H1 (cell line): ENCODE data around the gene CDCA7L. TPM values are rescaled to one million over a fixed set of nuclear protein-coding genes. Genes with fewer than 3 reads are reported as not detected.

Experiments
- CTCF ChIA-PET: fragments of 300-600 bp; sonication (Branson Sonifier 250); formaldehyde crosslinking; loops from one replicate; lab custom pipeline; 2021; ENCODE audit not compliant: partially characterized antibody; lab: Charles Lee
- POLR2A ChIA-PET: fragments of 300-600 bp; sonication (Branson Sonifier 250); formaldehyde crosslinking; loops from one replicate; lab custom pipeline; 2021; ENCODE audit warnings: inconsistent platforms; ENCODE audit not compliant: partially characterized antibody; lab: Charles Lee
- DNase-seq, 2 experiments: peaks; one replicate each; pipeline versions ENCODE4 v3.0.0 to v3.0.0-alpha.2; 2010 to 2022; ENCODE audit warnings: low spot score in 2 of 2, low read depth in 1 of 2, mixed read lengths in 1 of 2
- FAIRE-seq: peaks from 2 replicates; lab custom pipeline; 2011; peaks lifted over from hg19 to GRCh38; lab: Jason Lieb, UNC
- H2AFZ ChIP-seq: 2 replicates; pipeline ENCODE4 v1.8.1; 2012; ENCODE audit warnings: low read length, inconsistent platforms
- H2AK5ac ChIP-seq: 2 replicates; pipeline ENCODE4 v1.6.1; 2013; ENCODE audit warnings: low read depth, low read length
- H2BK120ac ChIP-seq: replicated peaks from 2 replicates; pipeline ENCODE3; 2013; ENCODE audit warnings: low read depth, low read length, inconsistent platforms
- H2BK12ac ChIP-seq: 2 replicates; pipeline ENCODE4 v1.6.1; 2013; ENCODE audit warnings: low read depth, low read length
- H2BK15ac ChIP-seq: 2 replicates; pipeline ENCODE4 v1.6.1; 2013; ENCODE audit warnings: low read length
- H2BK20ac ChIP-seq: 2 replicates; pipeline ENCODE4 v1.6.1; 2013; ENCODE audit warnings: low read length
- H2BK5ac ChIP-seq: 2 replicates; pipeline ENCODE4 v1.6.1; 2013; ENCODE audit warnings: low read depth, low read length
- H3K14ac ChIP-seq: 2 replicates; pipeline ENCODE4 v1.6.1; 2013; ENCODE audit warnings: inconsistent platforms; ENCODE audit not compliant: insufficient read length
- H3K18ac ChIP-seq: 2 replicates; pipeline ENCODE4 v1.6.1; 2013; ENCODE audit warnings: low read length; ENCODE audit errors: extremely low read depth
- H3K23ac ChIP-seq: 2 replicates; pipeline ENCODE4 v1.6.1; 2013; ENCODE audit warnings: inconsistent platforms; ENCODE audit not compliant: insufficient read length
- H3K23me2 ChIP-seq: 2 replicates; pipeline ENCODE4 v1.6.1; 2013; ENCODE audit warnings: low read depth, low read length
- H3K27ac ChIP-seq: 2 replicates; pipeline ENCODE4 v1.6.1; 2011; ENCODE audit warnings: low read depth, low read length, inconsistent platforms
- H3K27me3 ChIP-seq, 4 experiments: replicated peaks in 1 of 4; 1 replicate in 1 of 4; 2 replicates in 3 of 4; pipeline versions ENCODE4 v1.6.1 to v1.8.1; 2011 to 2013; ENCODE audit warnings: low read length in 3 of 4, mild to moderate bottlenecking in 3 of 4, inconsistent platforms in 2 of 4, mixed read lengths in 2 of 4, moderate library complexity in 1 of 4; ENCODE audit not compliant: control insufficient read depth in 3 of 4, insufficient read depth in 3 of 4; ENCODE audit errors: extremely low read depth in 1 of 4
- H3K36me3 ChIP-seq, 4 experiments: 2 replicates each; pipeline versions ENCODE4 v1.6.1 to v1.8.1; 2011 to 2013; ENCODE audit warnings: mild to moderate bottlenecking in 4 of 4, low read length in 3 of 4, moderate library complexity in 2 of 4, control low read depth in 1 of 4, inconsistent platforms in 1 of 4; ENCODE audit not compliant: insufficient read depth in 4 of 4, control insufficient read depth in 2 of 4
- H3K4ac ChIP-seq: replicated peaks from 2 replicates; pipeline ENCODE3; 2013; ENCODE audit warnings: low read length, low read depth, mixed read lengths, inconsistent platforms; ENCODE audit not compliant: insufficient read length
- H3K4me1 ChIP-seq, 4 experiments: replicated peaks in 1 of 4; 1 replicate in 1 of 4; 2 replicates in 3 of 4; pipeline versions ENCODE4 v1.6.1 to v1.8.1; 2011 to 2013; ENCODE audit warnings: low read length in 3 of 4, inconsistent platforms in 2 of 4, mixed read lengths in 1 of 4; ENCODE audit not compliant: insufficient read depth in 4 of 4, control insufficient read depth in 3 of 4
- H3K4me2 ChIP-seq, 2 experiments: 2 replicates each; pipeline versions ENCODE4 v1.6.1 to v1.8.1; 2011 to 2013; ENCODE audit warnings: low read depth in 2 of 2, low read length in 2 of 2, control low read depth in 1 of 2, inconsistent platforms in 1 of 2, mild to moderate bottlenecking in 1 of 2; ENCODE audit not compliant: insufficient read depth in 1 of 2
- H3K4me3 ChIP-seq, 4 experiments: fragments of 200-600, 300-600 bp in 1 of 4; sonication (generic), shearing (Covaris generic), sonication (Bioruptor Twin) in 1 of 4; 2 replicates each; pipeline versions ENCODE4 v1.5.1 to v1.8.1; 2011 to 2016; ENCODE audit warnings: low read length in 4 of 4, low read depth in 3 of 4, control low read depth in 2 of 4, inconsistent platforms in 2 of 4, mild to moderate bottlenecking in 2 of 4, mixed read lengths in 1 of 4, moderate library complexity in 1 of 4; ENCODE audit not compliant: insufficient read depth in 2 of 4; ENCODE audit errors: extremely low read depth in 1 of 4
- H3K56ac ChIP-seq: replicated peaks from 2 replicates; pipeline ENCODE3; 2013; ENCODE audit warnings: low read depth, mild to moderate bottlenecking, mixed read lengths, low read length, inconsistent platforms; ENCODE audit not compliant: insufficient read length
- H3K79me1 ChIP-seq: 2 replicates; pipeline ENCODE4 v1.6.1; 2013; ENCODE audit warnings: low read depth, low read length, control low read depth
- H3K79me2 ChIP-seq, 2 experiments: 2 replicates each; pipeline versions ENCODE4 v1.6.1 to v1.8.1; 2012 to 2013; ENCODE audit warnings: low read length in 2 of 2, mild to moderate bottlenecking in 2 of 2, inconsistent platforms in 1 of 2; ENCODE audit not compliant: insufficient read depth in 2 of 2, control insufficient read depth in 1 of 2
- H3K9ac ChIP-seq, 4 experiments: replicated peaks in 1 of 4; 1 replicate in 1 of 4; 2 replicates in 3 of 4; pipeline versions ENCODE4 v1.6.1 to v1.8.1; 2011 to 2013; ENCODE audit warnings: low read depth in 3 of 4, low read length in 3 of 4, control low read depth in 2 of 4, mild to moderate bottlenecking in 2 of 4, moderate library complexity in 2 of 4, inconsistent platforms in 1 of 4; ENCODE audit errors: extremely low read depth in 1 of 4
- H3K9me3 ChIP-seq, 2 experiments: 2 replicates each; pipeline versions ENCODE4 v1.6.1 to v1.8.1; 2012 to 2013; ENCODE audit warnings: mild to moderate bottlenecking in 2 of 2, moderate library complexity in 2 of 2, control low read depth in 1 of 2, inconsistent platforms in 1 of 2, low read depth in 1 of 2, low read length in 1 of 2, mixed read lengths in 1 of 2; ENCODE audit not compliant: insufficient read depth in 2 of 2
- H4K20me1 ChIP-seq, 2 experiments: replicated peaks in 1 of 2; 2 replicates each; pipeline versions ENCODE3 to v1.8.1; 2011 to 2013; ENCODE audit warnings: inconsistent platforms in 2 of 2, low read length in 2 of 2, mild to moderate bottlenecking in 1 of 2; ENCODE audit not compliant: insufficient read depth in 2 of 2, control insufficient read depth in 1 of 2
- H4K5ac ChIP-seq: 2 replicates; pipeline ENCODE4 v1.6.1; 2013; ENCODE audit warnings: low read length, low read depth, mixed read lengths, inconsistent platforms; ENCODE audit not compliant: insufficient read length
- H4K8ac ChIP-seq: 2 replicates; pipeline ENCODE4 v1.8.0; 2013; ENCODE audit warnings: mild to moderate bottlenecking, moderate library complexity, low read length, inconsistent platforms; ENCODE audit not compliant: insufficient read depth; ENCODE audit errors: extremely low read depth
- H4K91ac ChIP-seq: replicated peaks from 2 replicates; pipeline ENCODE3; 2013; ENCODE audit warnings: low read length, mixed read lengths, inconsistent platforms; ENCODE audit not compliant: insufficient read length
- CBX8 ChIP-seq: fragments of 300-800, 300-1000 bp; sonication (generic); IDR thresholded peaks from 2 replicates; pipeline ENCODE4 v1.7.1; 2016; ENCODE audit warnings: low read depth, low read length, borderline replicate concordance
- CTBP2 ChIP-seq: IDR thresholded peaks from 2 replicates; pipeline ENCODE4 v1.7.0; 2011; ENCODE audit warnings: borderline replicate concordance, mild to moderate bottlenecking, moderate library complexity, mixed read lengths, low read length; ENCODE audit not compliant: insufficient read depth, insufficient read length
- HDAC2 ChIP-seq, 2 experiments: fragments of 300-600 bp in 1 of 2; sonication (generic) in 1 of 2; IDR thresholded peaks; 2 replicates each; pipeline ENCODE4 v1.6.1; 2011 to 2012; ENCODE audit warnings: low read depth in 2 of 2, low read length in 2 of 2, mild to moderate bottlenecking in 2 of 2, moderate library complexity in 2 of 2, borderline replicate concordance in 1 of 2, inconsistent platforms in 1 of 2
- TCF12 ChIP-seq: IDR thresholded peaks from 2 replicates; pipeline ENCODE4 v1.6.1; 2011; ENCODE audit warnings: low read depth, mild to moderate bottlenecking, low read length
- WGBS, 2 experiments: shearing (Covaris generic) in 1 of 2; methylation state at CpG; one replicate each; pipeline versions ENCODE4 v1.1.6 to v1.1.7; 2013 to 2015; ENCODE audit warnings: low lambda C conversion rate in 2 of 2, mixed read lengths in 2 of 2, inconsistent platforms in 1 of 2, low coverage in 1 of 2, missing lambda C conversion rate in 1 of 2; ENCODE audit not compliant: insufficient replicate concordance in 2 of 2, insufficient coverage in 1 of 2, insufficient read length in 1 of 2; ENCODE audit errors: extremely low coverage in 1 of 2, missing lambda C conversion rate in 1 of 2; 5-methylcytosine and 5-hydroxymethylcytosine counted together
- long read RNA-seq, 2 experiments: library from RNA in 1 of 2; library from capped mRNA in 1 of 2; stranded (forward); transcript quantifications; one replicate each; pipeline ENCODE4 v2.0.0, GENCODE V29; 2021; ENCODE audit warnings: inconsistent platforms in 1 of 2
- polyA minus RNA-seq, 3 experiments: library from RNA; depleted of rRNA, polyadenylated mRNA; stranded (reverse); fragments of >200 nt; gene quantifications; 1 replicate in 2 of 3; 2 replicates in 1 of 3; pipeline ENCODE4 v1.2.3, GENCODE V29; 2011
- polyA plus RNA-seq, 7 experiments: library from polyadenylated mRNA; depleted of rRNA in 3 of 7; stranded (reverse) in 5 of 7; unstranded in 2 of 7; fragments of >200 nt in 5 of 7; fragments of 200-250 nt in 2 of 7; gene quantifications; 1 replicate in 5 of 7; 2 replicates in 1 of 7; 4 replicates in 1 of 7; pipeline versions ENCODE4 v1.2.1 to v1.2.3, GENCODE V29; 2011 to 2013; ENCODE audit warnings: missing spikeins in 2 of 7, mixed read lengths in 2 of 7
- total RNA-seq: library from RNA; stranded (reverse); fragmentation: NEBNext Ultra II Directional; extraction: Animal tissue kit (Norgen Biotek cat#: 25700); gene quantifications from 2 replicates; pipeline ENCODE4 v1.2.1, GENCODE V29; 2021

The CDCA7L gene, protein sequence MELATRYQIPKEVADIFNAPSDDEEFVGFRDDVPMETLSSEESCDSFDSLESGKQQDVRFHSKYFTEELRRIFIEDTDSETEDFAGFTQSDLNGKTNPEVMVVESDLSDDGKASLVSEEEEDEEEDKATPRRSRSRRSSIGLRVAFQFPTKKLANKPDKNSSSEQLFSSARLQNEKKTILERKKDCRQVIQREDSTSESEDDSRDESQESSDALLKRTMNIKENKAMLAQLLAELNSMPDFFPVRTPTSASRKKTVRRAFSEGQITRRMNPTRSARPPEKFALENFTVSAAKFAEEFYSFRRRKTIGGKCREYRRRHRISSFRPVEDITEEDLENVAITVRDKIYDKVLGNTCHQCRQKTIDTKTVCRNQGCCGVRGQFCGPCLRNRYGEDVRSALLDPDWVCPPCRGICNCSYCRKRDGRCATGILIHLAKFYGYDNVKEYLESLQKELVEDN
- total RNA-seq (166 and 168 TPM in 2 replicates), polyA plus RNA-seq (2011; rRNA removed) (78.6 and 93.8 TPM in 2 replicates), polyA minus RNA-seq (2011; rRNA and poly(A)+ RNA removed) (141 and 202 TPM in 2 replicates)
- 113 TPM for polyA plus RNA-seq (2011; cell fraction: cytosol; rRNA removed)
- 105 TPM for polyA plus RNA-seq (2011; cell fraction: nucleus; rRNA removed)
- 105 to 144 TPM (median 112 TPM) in 4 replicates for polyA plus RNA-seq (2012, experiment 1 of 2)
- polyA plus RNA-seq (2012, experiment 2 of 2): 28.7 TPM
- polyA plus RNA-seq (2013, experiment 1 of 2): 90.9 TPM
- polyA plus RNA-seq (2013, experiment 2 of 2): 87.9 TPM
- 86.8 TPM for polyA minus RNA-seq (2011; cell fraction: cytosol; rRNA and poly(A)+ RNA removed)
- polyA minus RNA-seq (2011; cell fraction: nucleus; rRNA and poly(A)+ RNA removed): 181 TPM
- long read RNA-seq, experiment 1, transcript CDCA7L-203 (10 exons, 3,066 nt): minor isoform, 5 of 104 reads
- long read RNA-seq, experiment 1, transcript CDCA7L-209 (4 exons, 1,943 nt): major isoform, 6 of 104 reads
- long read RNA-seq, experiment 1, partial matches to known transcripts: 52 of 104 reads
- long read RNA-seq, experiment 1, other reads (novel, unspliced or antisense): 39 of 104 reads
- long read RNA-seq, experiment 2, transcript CDCA7L-203 (10 exons, 3,066 nt): minor isoform, 87 of 364 reads
- long read RNA-seq, experiment 2, transcript CDCA7L-209 (4 exons, 1,943 nt): major isoform, 137 of 364 reads
- long read RNA-seq, experiment 2, transcript CDCA7L-202 (9 exons, 1,830 nt): minor isoform, 17 of 364 reads
- long read RNA-seq, experiment 2, partial matches to known transcripts: 70 of 364 reads
- long read RNA-seq, experiment 2, other reads (novel, unspliced or antisense): 53 of 364 reads

DNA sequence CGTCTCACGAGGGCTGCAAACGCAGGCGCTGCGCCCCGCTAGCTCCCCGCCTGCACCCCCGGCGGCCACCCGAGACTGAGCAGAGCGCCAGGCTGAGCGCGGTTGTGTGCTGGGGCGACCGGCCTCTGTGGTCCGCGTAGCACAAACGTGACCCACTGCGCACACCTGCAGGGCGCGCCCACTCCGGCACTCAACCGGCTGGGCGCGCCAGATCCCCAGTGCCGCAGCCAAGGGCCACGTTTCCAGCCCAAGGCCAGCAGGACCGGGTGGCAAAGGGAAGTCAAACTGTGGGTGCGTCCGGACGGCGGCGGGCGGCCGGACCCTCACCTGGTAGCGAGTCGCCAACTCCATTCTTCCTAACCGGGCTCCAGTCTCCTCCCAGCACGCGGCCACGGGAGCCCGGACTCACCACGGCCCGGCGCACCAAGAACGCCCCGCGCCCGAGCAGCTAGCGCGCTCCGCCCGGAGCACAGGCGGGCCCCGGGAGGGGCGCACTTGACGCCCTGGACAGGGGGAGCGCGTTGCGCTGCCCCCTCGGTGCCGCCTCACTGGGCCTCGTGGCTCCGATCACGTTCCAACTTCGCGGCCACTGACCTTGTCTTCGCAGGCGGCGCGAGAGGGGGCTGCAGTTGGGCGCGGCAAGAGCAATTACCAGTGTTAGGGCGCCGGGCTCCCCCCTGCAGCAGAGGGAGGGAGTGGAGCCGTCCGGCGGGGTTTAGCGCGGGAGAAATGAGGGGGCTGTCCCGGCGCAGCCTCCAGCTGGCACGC, at the start of gene CDCA7L:
CDCA7L (minus strand) TSS at position 446 of the 768 bp plus-strand sequence; CDS start at position 351, 95 bp downstream.
- peak within 1 kb of the TSS; percentile 47 to 95 (median 75) for H3K4me3 ChIP-seq
- H3K23ac ChIP-seq: no peak within 1 kb of the TSS
- no peak within 1 kb of the TSS for H3K4ac ChIP-seq
- peak within 1 kb of the TSS; percentile 95 for H3K56ac ChIP-seq
- peak within 1 kb of the TSS; percentile 94 for H2BK120ac ChIP-seq
- peak within 1 kb of the TSS; percentile 87; the same call in 1 of the 2 replicates for H2BK20ac ChIP-seq
- peak within 1 kb of the TSS; percentile 99 for H2BK5ac ChIP-seq
- ChIA-PET CTCF (interaction anchor here (0.6 to 1.5 kb wide), 4 partner anchors 17 to 181 kb away, joined by 3 to 5 read pairs (median 4); no protein-coding TSS in a partner anchor), POLR2A (interaction anchor here (0.6 to 2.6 kb wide), 30 partner anchors 9 to 1162 kb away, joined by 3 to 23 read pairs (median 4); no protein-coding TSS in a partner anchor)
- peak within 1 kb of the TSS; percentile 99 for H3K18ac ChIP-seq
- H3K36me3 ChIP-seq: peaks cover 0 to 7% (median 0%) of the 10 kb centered on the region in 4 experiments; a peak in 1 of 8 replicates
- DNase-seq: peak; percentile 47 to 88
- H3K79me1 ChIP-seq: peaks cover 11% of the 10 kb centered on the region
- no peak within 1 kb of the TSS for H2AK5ac ChIP-seq
- no peak within 1 kb of the TSS for H2BK15ac ChIP-seq
- peak within 1 kb of the TSS; percentile 45 for H3K14ac ChIP-seq
- no peaks in the 10 kb centered on the region for H3K9me3 ChIP-seq
- peak within 1 kb of the TSS; percentile 100 for H4K5ac ChIP-seq
- H4K20me1 ChIP-seq: peaks cover 9 to 12% of the 10 kb centered on the region in 2 experiments
- H3K27ac ChIP-seq: peak within 1 kb of the TSS; percentile 96
- no peak for FAIRE-seq
- H3K4me2 ChIP-seq: peak within 1 kb of the TSS; percentile 76 to 78
- 1% methylated on average over 59 of the region's 83 CpGs; no CpG with 5 or more reads in 1 of the 2 experiments for WGBS, 2 experiments
- H2AFZ ChIP-seq: peak within 1 kb of the TSS; percentile 86
- peaks cover 2 to 18% (median 15%) of the 10 kb centered on the region in 4 experiments; a peak in 5 of 7 replicates for H3K4me1 ChIP-seq
- H3K79me2 ChIP-seq: peaks cover 19 to 44% of the 10 kb centered on the region in 2 experiments
- peak within 1 kb of the TSS; percentile 93 for H4K8ac ChIP-seq
- H3K27me3 ChIP-seq: no peaks in the 10 kb centered on the region
- peak within 1 kb of the TSS; percentile 99 for H4K91ac ChIP-seq
- peak within 1 kb of the TSS; percentile 91 for H2BK12ac ChIP-seq
- peaks cover 4% of the 10 kb centered on the region; the same call in 1 of the 2 replicates for H3K23me2 ChIP-seq
- H3K9ac ChIP-seq: peak within 1 kb of the TSS; percentile 91 to 97 (median 94)
- TF ChIP-seq HDAC2 (IDR thresholded peaks at IDR 0.05; ENCODE audit: borderline replicate concordance in 1 of 2, low read depth in 2 of 2, low read length in 2 of 2): peak in 1 of 2 experiments; percentile 89; a peak in 1 of 4 replicates
- no peak for TF ChIP-seq CTBP2
- 0 out of 2 replicates have a peak, but pooled peaks have one; percentile 34 for TF ChIP-seq TCF12
- no peak for TF ChIP-seq CBX8
